NCI-H69 (cell line): Measurements from ENCODE around the gene GMPR2.
"Not testable (repeated sequence)": the region's sequence is repeated elsewhere in the genome, so short reads cannot be mapped to it uniquely, and the experiment has no call there.

Experiments used
- DNase-seq: peaks from one replicate; lab custom pipeline; 2025; lab: John Stamatoyannopoulos, UW

Gene GMPR2

DNA sequence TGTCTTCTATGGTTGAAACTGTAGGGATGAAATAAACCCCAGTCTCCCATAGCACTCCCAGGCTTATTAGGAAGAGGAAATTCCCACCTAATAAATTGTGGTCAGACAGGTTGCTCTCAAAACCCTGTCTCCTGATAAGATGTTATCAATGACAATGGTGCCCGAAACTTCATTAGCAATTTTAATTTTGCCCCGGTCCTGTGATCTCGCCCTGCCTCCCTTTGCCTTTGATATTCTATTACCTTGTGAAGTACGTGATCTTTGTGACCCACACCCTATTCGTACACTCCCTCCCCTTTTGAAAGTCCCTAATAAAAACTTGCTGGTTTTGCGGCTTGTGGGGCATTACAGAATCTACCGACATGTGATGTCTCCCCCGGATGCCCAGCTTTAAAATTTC is 30.2 kb upstream of the GMPR2 start:
- not testable (repeated sequence) for DNase-seq

DNA sequence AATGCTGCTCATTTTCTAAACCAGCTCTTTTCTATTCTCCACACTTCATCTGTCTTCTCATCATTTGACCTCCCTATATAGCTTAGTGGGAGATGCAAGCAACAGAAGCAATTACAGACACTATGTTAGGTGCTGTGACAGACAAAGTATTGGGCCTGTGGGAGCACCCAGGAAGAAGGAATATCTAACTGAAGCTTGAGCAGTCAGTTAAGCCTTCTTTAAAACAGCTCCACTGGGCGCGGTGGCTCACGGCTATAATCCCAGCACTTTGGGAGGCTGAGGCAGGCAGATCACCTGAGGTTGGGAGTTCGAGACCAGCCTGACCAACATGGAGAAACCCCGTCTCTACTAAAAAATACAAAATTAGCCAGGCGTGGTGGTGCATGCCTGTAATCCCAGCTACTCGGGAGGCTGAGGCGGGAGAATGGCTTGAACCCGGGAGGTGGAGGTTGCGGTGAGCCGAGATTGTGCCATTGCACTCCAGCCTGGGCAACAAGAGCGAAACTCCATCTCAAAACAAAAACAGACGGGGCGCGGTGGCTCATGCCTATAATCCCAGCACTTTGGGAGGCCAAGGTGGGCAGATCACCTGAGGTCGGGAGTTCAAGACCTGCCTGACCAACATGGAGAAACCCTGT is 29.4 kb upstream of the GMPR2 start:
- DNase-seq, result not testable (repeated sequence)

DNA sequence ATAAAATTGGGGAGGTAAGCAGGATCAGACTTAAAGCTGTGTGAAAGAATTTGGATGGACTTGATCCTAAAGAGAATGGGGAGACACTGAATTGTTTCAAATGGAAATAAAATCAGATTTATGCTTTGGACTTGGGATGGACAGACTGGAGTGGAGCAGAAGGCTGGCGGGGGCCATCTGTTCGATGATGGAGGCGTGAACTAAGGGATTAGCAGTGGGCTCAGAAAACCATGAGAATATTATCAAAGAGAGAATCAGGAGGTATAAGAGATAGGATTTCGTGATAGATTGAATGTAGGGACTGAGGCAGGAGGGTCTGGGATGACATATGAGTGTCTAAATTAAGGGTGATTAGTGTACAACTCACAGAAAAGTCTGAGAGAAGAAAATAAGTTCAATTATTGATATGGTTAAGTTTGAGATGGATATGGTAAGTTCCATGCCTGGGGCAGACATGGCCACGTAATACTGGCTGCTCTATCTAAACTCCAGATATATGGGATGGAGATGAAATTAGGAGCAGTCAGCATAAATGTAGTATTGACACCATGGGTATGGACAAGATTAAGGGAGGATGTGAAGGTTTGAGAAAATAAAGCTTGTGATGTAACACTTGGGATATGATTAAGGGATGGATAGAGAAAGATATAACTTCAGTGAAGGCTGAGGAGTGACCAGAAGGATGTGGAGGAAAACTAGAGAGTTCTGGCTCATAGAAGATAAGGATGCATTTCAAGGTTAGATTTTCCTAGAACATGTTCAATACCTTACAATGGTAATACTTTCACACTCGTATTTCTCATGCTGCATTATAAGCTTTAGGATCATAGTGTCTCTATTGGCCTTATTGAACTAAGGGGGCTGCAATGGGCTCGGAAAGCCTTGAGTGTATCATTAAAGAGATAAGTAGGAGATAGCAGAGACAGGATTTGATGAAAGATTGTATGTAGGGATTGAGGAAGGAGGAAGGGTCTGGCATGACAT is 28.3 kb upstream of the GMPR2 start:
- no peak for DNase-seq

DNA sequence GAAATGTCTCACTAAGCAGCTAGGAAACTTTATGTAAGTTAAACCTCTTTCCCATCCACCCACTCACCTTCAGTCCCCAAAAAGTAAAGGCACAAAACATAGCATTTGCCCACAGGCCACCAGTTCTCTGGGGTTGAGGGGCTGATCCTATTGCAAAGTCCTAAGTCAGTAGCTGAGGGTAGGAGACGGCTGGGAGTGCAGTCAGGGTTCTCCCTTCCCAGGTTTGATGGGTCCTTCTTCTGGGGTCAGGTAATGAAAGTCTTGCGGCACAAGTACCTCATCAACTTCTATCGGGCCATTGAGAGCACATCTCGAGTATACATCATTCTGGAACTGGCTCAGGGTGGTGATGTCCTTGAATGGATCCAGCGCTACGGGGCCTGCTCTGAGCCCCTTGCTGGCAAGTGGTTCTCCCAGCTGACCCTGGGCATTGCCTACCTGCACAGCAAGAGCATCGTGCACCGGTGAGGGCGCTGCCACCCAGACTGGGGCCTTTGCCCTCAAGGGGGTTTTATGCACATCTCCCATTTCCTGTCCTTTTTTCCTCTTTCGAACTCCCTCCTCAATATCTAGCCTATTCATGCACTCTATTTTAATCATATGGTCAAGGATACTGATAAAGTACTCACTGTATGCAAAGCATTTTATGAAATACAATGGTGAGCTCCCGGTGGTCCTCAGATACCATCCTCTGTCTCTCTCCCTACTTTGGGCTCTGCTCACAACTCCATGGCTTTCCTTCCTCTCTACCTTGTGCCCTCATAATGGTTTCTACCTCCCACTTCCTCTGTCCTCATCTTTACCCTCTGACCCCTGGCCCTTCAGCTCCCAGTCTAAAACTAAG is 26.2 kb upstream of the GMPR2 start:
- DNase-seq, result no peak

DNA sequence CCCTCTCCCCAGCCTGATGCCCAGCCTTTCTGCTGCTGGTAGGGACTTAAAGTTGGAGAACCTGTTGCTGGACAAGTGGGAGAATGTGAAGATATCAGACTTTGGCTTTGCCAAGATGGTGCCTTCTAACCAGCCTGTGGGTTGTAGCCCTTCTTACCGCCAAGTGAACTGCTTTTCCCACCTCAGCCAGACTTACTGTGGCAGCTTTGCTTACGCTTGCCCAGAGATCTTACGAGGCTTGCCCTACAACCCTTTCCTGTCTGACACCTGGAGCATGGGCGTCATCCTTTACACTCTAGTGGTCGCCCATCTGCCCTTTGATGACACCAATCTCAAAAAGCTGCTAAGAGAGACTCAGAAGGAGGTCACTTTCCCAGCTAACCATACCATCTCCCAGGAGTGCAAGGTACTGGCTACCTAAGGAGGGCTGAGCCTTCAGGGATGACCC is 25.6 kb upstream of the GMPR2 start:
- no peak for DNase-seq

DNA sequence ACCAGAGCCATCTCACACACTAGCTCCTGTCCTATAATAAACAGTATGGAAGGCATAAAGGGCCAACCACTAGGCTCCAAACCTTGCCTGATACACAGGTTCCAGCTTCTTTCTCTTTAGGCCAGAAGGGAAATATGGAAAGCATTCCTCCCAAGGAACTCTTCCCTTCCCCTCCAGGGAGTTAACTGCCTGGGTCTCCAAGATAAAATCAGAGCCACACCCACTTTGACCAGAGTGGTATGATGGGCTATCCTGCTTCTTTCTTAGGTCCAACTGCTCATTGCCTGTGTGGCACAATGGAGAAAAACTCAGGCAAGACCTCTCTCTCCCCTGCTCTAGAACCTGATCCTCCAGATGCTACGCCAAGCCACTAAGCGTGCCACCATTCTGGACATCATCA is 25.1 kb upstream of the GMPR2 start:
- no peak for DNase-seq

DNA sequence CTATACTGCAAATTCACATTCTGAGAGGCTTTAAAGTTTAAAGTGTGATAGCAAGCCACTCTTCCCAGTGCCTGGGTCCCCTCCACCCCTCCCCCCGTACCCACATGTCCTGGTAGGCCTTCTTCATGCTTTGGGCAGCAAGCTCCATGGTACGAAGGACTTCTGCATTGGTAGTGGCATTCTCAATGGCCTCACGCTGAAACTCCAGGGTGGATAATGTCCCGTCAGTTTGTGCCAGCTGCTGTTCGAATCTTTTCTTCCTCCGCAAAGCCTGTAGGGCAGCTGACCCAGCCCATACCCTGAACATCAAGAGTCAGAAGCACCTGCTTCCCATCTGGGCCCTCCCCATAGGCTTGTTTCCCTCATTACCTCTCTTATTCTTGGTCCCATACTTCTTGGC is 21.4 kb upstream of the GMPR2 start:
- no peak for DNase-seq

DNA sequence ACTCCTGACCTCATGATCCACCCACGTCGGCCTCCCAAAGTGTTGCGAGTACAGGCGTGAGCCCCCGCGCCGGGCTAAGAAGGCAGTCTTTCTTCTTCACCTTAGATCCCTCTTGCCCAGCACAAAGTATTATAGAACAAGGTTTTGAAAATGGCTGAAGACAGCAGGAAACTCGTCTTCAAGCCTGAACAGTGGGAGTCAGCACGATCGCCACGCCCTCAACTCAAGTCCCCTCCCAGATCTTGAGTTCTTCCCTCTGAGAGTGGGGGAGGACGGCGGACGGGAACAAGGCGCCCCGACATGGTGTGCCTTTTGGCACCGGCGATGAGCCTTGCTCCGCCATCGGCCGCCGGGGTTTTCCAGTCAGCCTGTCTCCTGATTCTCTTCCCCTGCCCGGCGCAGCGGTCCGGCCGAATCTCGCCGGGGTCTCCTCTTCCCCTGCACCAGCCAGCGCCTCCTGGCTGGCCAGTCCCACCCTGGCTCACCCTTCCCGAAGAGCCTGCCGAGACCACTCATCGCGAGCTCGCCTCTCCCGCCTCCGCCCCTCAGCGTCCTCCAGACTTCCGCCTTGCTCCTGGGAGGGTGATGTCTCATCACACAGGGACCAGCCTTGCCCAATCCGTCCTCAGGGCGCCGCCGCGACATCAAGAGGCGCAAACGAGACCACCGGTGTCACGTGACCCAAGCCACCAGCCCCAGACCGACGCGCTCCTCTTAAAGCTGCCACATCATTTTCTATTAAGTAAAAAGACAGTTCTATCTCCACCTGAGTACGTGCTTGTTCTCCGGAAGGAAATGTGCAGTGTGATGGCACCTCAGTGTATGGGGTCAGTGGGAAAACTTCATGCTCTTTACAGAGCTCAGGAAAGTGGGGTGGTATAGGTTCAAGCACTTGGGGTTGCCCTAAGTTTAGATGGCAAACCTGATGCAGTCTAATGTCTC is 19.5 kb upstream of the GMPR2 start, which contains the start of gene CHMP4A:
Gene CHMP4A (minus strand): TSS at position 565 of the 942 bp plus-strand sequence. CDS start 49 bp downstream, at position 516.
- peak; percentile 98 for DNase-seq

DNA sequence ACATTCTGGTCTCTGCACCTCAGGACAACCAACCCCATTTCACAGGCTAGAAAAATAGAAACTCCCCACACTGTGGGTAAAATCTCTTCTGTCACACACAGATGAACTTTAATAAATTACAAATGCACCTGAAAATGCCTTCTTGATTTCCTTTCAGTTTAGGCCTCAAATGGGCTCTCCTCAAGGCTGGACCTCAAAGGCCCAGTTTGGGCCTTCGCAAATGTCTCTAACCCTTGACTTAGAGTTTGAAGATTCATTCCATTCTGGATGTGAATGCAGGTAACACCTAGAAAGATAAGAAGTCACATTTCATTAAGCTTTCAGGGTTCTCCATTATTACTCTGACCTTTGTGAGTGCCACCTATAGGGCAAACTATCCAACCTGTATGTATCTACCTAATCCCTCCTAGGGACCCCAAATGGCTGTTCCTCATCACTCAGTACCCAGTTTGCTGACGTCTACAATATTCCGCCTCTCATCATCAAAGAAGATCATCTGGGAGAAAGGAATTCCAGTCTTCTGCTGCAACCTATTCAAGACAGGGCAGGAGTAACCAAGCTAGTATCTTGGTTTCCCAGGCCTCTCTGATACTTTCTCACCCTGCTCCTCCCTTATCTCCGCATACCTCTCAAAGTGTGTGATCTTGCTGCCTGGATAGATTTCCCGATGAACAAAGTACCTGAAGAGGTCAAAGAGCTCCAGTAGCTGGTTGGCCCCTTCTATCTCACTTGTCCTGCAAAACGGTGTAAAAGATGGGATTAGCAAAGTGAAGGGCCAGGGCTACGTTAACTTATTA is 18.7 kb upstream of the GMPR2 start:
- DNase-seq, result no peak

DNA sequence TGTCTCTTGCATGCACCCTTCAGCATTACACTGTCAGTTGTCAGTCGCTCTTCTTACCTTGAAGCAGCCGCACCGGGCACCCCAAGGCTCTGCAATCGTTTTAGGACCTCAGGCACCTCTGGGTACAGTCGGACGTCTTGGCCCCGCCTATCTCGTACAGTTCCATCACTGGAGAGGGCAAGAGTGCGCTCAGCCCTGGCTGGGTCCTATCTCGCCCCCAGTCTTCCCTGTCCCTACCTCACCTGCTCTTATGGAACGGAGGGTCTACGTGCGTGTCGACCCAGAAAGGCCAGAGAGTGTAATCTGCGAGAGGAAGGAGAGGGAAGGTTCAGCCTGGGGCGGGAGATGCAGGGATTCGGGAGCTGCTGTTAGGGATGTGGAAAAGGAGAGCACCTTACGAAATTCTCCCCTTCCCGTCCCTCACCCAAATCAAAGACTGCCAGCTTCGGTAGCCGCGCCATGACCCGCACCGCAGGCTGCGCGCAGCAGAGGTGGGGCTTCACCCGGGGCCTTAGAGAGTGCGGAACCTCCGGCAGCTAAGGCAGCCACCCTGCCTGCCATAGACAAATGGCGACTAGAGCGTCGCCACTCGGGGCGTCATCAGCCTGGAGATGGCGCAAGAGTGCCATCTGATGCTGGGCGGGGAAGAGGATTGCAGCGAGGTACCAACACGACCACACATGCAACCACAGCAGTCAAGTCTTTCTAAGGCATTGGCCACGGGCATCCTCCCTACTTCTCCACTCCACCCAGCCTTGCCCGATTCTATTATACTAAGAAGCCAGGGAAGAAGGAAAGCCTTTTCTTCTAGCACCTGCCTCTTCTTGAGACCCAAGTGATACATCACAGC is 17.0 kb upstream of the GMPR2 start, which contains the start of gene MDP1:
Gene MDP1 (minus strand): TSS at position 572 of the 850 bp plus-strand sequence. CDS start 111 bp downstream, at position 461.
- peak; percentile 95 for DNase-seq

DNA sequence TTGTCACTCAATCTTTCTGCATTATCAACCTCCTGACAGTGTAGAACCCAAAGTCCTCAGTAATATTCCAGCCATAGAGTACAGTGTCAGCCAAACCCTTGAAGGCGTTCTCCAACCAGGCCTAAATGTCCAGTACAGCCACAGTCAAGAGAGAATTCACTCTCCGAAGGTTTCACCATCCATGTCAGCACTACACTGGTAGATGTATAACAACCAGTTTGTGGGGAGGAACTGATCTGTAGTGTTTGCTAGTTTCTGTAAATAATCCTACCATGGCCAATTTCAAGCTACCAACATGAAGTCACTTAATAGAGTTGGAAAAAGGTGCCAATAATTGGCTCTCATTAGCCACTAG is 16.4 kb upstream of the GMPR2 start:
- no peak for DNase-seq

DNA sequence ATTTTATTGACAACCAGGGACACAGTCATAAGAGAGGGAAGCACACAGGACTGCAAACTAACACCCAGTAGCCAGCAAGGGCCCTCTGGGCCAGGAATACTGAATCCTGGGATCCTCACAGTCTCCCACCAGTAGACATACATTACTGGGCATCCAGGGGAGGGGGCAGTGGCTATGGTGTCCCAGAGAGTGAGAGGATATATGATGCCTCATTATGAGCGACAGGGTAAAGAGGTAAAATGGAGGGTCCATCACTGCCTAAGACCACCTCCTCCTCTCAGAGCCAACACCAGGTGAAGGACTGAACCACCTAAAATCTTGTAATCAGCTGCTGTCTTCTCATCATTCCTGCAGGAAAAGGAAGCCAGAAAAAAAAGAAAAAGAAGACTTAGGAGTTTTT is 15.9 kb upstream of the GMPR2 start:
- DNase-seq, result not testable (repeated sequence)

DNA sequence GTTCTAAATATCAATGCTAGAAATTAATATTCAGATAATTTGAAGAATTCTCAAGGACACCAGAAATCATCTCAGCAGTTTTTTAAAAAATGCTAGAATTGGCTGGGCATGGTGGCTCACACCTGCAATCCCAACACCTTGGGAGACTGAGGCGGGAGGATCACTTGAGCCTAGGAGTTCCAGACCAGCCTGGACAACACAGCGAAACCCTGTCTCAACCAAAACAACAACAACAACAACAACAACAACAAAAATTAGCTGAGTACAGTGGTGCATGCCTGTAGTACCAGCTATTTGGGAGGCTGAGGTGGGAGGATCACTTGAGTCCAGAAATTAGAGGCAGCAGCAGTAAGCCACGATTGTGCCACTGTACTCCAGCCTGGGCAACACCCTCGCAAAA is 13.6 kb upstream of the GMPR2 start:
- DNase-seq, result no peak

DNA sequence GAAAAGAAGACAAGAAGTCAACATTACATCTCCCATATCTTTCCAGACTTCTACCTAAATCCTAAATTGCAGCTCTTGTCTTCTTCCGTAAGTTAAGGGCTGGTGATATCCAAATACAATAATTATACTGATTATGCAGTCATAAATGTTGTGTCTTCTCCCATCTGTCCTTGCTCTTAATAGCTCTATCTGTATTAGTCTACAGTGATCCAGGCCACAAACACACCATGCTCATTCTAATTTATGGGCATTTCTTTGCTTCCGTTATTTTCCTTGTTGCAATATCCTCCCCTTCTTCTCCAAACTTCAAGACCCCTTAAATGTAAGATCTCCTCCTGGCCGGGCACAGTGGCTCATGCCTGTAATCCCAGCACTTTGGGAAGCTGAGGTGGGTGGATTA is 13.2 kb upstream of the GMPR2 start:
- DNase-seq, result no peak

DNA sequence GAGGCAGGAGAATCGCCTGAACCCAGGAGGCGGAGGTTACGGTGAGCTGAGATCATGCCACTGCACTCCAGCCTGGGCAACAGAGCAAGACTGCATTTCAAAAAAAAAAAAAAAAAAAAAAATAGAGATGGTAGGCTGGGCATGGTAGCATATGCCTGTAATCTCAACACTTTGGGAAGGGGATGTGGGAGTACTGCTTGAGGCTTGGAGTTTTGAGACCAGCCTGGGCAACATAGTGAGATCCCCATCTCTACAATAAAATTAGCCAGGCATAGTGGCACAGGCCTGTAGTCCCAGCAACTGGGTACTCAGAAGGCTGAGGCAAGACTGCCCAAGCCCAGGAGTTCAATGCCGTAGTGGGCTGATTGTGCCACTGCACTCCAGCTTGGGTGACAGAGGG is 9.7 kb upstream of the GMPR2 start:
- not testable (repeated sequence) for DNase-seq

DNA sequence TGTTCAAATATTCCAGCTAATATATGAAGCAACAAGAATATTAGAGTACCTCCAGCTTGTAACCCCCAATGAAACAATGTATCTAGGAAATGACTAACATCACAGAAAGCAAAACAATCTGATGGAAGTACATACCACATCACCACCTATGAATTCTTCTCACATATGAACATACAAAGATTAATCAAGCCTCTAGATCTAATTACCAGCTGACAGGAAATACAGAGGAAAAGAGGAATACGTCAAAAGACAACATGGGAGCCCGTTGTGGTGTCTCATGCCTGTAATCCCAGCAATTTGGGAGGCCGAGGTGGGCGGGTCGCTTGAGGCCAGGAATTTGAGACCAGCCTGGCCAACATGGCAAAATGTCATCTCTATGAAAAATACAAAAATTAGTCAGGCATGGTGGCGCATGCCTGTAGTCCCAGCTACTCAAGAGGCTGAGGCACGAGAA is 8.1 kb upstream of the GMPR2 start:
- no peak for DNase-seq

DNA sequence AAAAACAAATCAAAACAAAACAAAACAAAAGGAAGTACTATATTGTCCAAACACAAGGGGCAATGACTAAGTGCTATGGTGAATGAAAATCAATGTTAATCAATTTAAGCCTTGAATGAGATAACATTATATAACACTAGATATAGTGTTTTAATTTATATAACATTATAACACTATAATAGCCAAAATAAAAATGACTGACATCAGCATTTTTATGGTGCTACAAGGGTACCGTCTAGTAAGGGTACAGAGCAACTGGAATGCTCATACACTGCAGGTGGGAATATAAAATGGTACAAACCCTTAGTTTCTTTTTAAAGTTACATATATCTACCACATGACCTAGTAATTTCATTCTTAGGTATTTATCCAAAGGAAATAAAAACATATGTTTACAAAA is 6.3 kb upstream of the GMPR2 start:
- no peak for DNase-seq

DNA sequence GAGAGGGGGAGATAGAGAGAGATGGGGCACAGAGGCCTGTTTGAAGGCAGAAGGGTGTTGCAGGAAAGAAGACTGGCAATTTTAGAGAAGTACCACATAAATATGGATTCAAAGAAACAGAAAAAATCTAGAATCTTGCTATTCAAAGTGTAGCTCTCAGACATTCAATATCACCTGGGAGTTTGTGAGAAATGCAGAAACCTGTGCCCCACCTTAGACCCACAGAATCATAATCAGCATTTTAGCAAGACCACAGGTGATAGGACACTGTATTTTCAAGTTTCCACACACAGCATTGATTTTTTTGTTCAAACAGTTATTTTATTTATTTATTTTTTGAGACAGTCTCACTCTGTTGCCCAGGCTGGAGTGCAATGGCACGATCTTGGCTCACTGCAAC is 3.8 kb upstream of the GMPR2 start:
- DNase-seq, result no peak
